Spleen (tissue), 7 donors: Measurements from ENCODE around the gene KLHL20.

ENCODE experiments used
- CTCF ChIP-seq, 11 experiments: fragments of 200-600 bp in 7 of 11; fragments of 450-650 bp in 4 of 11; sonication (generic) in 4 of 11; IDR thresholded peaks in 8 of 11; conservative IDR thresholded peaks in 3 of 11; 1 replicate in 7 of 11; 2 replicates in 4 of 11; pipeline versions ENCODE4 v1.4.0 to v1.8.0; 2016 to 2021; ENCODE audit warnings: antibody characterized with exemption in 11 of 11, inconsistent platforms in 4 of 11, mild to moderate bottlenecking in 1 of 11
- POLR2AphosphoS5 ChIP-seq, 3 donors: sonication (generic); formaldehyde crosslinking; IDR thresholded peaks; one replicate each; pipeline ENCODE4 v1.5.1; 2017; ENCODE audit warnings: antibody characterized with exemption in 3 of 3
- donor health status: DM: no; HTN: no; CAD: no; lungs with moderate emphysema.
- donor health status: DM: no; HTN: no; CAD: no.
- donor health status: DM: no; HTN: no; CAD: no.

DNA sequence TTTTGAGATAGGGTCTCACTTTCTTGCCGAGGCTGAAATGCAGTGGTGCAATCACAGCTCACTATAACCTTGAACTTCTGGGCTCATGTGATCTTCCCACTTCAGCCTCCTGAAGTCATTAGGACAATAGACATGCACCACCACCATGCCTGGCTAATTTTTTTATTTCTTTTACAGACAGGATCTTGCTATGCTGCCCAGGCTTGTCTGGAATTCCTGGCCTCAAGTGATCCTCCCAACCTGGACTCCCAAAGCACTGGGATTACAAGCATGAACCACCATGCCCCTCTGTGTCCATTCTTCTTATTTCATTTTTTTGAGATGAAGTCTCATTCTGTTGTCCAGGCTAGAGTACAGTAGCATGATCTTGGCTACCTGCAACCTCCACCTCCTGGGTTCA, 12.0 kb upstream of the KLHL20 start:
- TF ChIP-seq CTCF (IDR thresholded peaks at IDR 0.05 in 8 of 11, conservative IDR thresholded peaks at IDR 0.05 in 3 of 11) (no peak), POLR2AphosphoS5 (IDR thresholded peaks at IDR 0.05) (no peak)
